Lower leg skin (tissue), 3 donors: Measurements from ENCODE around the gene XPC.

Source experiments
- POLR2A ChIP-seq, 2 donors: fragments of 450-650 bp; IDR thresholded peaks; one replicate each; pipeline ENCODE4 v1.6.1; 2016 to 2017; ENCODE audit warnings: antibody characterized with exemption in 2 of 2, mild to moderate bottlenecking in 1 of 2, moderate library complexity in 1 of 2
- TF ChIP-seq, protein P1 (sequence below), 3 donors: fragments of 450-650 bp; IDR thresholded peaks; one replicate each; pipeline ENCODE4 v1.5.1; 2016; ENCODE audit warnings: antibody characterized with exemption in 3 of 3, mild to moderate bottlenecking in 3 of 3, moderate library complexity in 2 of 3

DNA sequence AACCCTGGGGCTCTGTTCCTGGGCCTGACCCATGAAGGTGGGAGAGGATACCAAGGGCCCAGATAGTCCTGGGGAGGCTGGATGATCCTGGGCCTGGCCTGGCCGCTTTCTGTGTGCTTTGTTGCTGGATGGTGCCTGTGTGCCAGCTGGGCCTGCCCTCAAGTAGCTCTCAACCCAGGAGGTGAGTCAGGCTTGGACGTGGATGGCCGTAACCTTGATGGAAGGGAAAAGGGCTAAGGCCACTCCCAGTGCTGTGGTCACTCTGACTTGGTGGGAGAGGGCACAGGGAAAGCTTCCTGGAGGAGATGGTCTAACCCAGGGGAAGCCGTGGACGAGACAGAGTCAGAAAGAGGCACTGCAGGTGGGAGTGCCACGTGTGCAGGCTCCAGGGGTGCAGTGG is 44.1 kb downstream of the XPC start:
- TF ChIP-seq, protein P1, sequence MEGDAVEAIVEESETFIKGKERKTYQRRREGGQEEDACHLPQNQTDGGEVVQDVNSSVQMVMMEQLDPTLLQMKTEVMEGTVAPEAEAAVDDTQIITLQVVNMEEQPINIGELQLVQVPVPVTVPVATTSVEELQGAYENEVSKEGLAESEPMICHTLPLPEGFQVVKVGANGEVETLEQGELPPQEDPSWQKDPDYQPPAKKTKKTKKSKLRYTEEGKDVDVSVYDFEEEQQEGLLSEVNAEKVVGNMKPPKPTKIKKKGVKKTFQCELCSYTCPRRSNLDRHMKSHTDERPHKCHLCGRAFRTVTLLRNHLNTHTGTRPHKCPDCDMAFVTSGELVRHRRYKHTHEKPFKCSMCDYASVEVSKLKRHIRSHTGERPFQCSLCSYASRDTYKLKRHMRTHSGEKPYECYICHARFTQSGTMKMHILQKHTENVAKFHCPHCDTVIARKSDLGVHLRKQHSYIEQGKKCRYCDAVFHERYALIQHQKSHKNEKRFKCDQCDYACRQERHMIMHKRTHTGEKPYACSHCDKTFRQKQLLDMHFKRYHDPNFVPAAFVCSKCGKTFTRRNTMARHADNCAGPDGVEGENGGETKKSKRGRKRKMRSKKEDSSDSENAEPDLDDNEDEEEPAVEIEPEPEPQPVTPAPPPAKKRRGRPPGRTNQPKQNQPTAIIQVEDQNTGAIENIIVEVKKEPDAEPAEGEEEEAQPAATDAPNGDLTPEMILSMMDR (IDR thresholded peaks at IDR 0.05) = no peak
- no peak for TF ChIP-seq POLR2A (IDR thresholded peaks at IDR 0.05)
